Sigmoid colon (tissue), 4 donors: ENCODE data around the gene CSPG5.
A peak's percentile ranks its signal among the peaks of the same experiment; 100 is the strongest.

Experiments
- POLR2A ChIP-seq, 2 donors: fragments of 450-650 bp; IDR thresholded peaks; one replicate each; pipeline ENCODE4 v1.6.1; 2016; ENCODE audit warnings: antibody characterized with exemption in 2 of 2, mild to moderate bottlenecking in 2 of 2, moderate library complexity in 2 of 2
- POLR2AphosphoS5 ChIP-seq, 4 donors: sonication (generic); formaldehyde crosslinking; IDR thresholded peaks; one replicate each; pipeline ENCODE4 v1.6.1; 2017; ENCODE audit warnings: antibody characterized with exemption in 4 of 4
- TF ChIP-seq, protein P1 (sequence below), 4 experiments: fragments of 450-650 bp in 3 of 4; fragments of 200-600 bp in 1 of 4; IDR thresholded peaks; one replicate each; pipeline ENCODE4 v1.5.1; 2016 to 2019; ENCODE audit warnings: antibody characterized with exemption in 4 of 4, mild to moderate bottlenecking in 3 of 4, moderate library complexity in 2 of 4

DNA sequence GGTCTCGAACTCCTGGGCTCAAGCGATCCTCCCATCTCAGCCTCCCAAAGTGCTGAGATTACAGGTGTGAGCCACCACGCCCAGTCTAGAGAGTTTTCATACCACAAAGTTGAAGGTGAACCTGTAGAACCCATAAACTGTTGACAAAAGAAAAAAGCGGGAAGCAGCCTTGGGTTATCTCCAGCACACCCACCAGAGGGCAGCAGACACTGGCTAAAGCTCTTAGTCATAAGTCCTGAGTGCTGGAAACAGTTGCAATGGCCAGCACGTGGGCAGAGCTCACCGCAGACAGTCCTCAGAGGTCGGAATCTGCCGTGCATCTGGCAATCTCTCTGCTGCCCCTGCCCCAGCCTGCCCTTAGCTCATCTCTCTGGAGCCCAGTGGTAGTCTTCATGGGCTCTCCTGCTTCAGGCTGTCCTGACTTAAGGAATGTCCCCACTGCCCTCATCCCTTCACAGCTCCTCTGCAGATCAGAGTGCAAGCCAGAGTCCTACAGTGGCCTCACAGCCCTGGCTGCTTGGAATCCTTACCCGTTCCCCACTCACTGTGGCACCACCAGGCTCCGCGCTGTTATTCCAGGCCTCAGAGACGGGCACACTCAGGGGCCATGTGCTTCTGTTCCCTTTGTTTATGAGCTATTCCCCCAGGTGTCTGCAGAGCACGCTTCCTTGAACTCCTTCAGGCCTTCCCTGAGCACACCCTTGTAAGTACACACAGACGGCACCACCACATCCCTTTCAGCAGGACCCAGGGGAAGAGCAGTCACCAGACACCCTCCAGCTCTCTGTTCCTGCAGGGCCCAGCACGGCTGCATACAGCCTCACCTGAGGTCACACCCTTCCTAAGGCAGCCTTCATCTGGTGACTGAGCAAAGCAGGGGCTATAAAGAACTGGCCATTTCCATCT lies 56.3 kb downstream of the CSPG5 start:
- TF ChIP-seq, protein P1, sequence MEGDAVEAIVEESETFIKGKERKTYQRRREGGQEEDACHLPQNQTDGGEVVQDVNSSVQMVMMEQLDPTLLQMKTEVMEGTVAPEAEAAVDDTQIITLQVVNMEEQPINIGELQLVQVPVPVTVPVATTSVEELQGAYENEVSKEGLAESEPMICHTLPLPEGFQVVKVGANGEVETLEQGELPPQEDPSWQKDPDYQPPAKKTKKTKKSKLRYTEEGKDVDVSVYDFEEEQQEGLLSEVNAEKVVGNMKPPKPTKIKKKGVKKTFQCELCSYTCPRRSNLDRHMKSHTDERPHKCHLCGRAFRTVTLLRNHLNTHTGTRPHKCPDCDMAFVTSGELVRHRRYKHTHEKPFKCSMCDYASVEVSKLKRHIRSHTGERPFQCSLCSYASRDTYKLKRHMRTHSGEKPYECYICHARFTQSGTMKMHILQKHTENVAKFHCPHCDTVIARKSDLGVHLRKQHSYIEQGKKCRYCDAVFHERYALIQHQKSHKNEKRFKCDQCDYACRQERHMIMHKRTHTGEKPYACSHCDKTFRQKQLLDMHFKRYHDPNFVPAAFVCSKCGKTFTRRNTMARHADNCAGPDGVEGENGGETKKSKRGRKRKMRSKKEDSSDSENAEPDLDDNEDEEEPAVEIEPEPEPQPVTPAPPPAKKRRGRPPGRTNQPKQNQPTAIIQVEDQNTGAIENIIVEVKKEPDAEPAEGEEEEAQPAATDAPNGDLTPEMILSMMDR (IDR thresholded peaks at IDR 0.05) = peak; percentile 87 to 95 (median 93)
- TF ChIP-seq POLR2A (IDR thresholded peaks at IDR 0.05) (no peak), POLR2AphosphoS5 (IDR thresholded peaks at IDR 0.05) (peak in 2 of 4 donors; percentile 20 to 28)
